HL-60 (cell line): ENCODE measurements around the gene RPAIN.

Source experiments
- DNase-seq, 2 experiments: peaks; one replicate each; pipeline ENCODE4 v3.0.0-alpha.2; 2010 to 2020; ENCODE audit warnings: low read depth in 1 of 2, low spot score in 1 of 2
- H3K27ac ChIP-seq: fragments of 250-450 bp; sonication (Bioruptor Pico); replicated peaks from 2 replicates; pipeline ENCODE4 v1.5.1; 2020; ENCODE audit warnings: mild to moderate bottlenecking, moderate library complexity
- H3K27me3 ChIP-seq: fragments of 250-450 bp; sonication (Bioruptor Pico); 2 replicates; pipeline ENCODE4 v1.5.1; 2021; ENCODE audit warnings: mild to moderate bottlenecking, moderate library complexity; ENCODE audit not compliant: insufficient read depth, poor library complexity, severe bottlenecking
- H3K4me3 ChIP-seq: replicated peaks from 2 replicates; pipeline ENCODE4 v1.5.1; 2011; ENCODE audit warnings: mild to moderate bottlenecking, control low read depth, low read length; ENCODE audit not compliant: insufficient read depth
- GABPA ChIP-seq: IDR thresholded peaks from 2 replicates; pipeline ENCODE4 v1.6.1; 2012; ENCODE audit warnings: low read depth
- POLR2AphosphoS5 ChIP-seq: IDR thresholded peaks from 2 replicates; pipeline ENCODE4 v1.6.1; 2012; ENCODE audit warnings: low read depth
- SPI1 ChIP-seq: IDR thresholded peaks from 2 replicates; pipeline ENCODE4 v1.6.1; 2012; ENCODE audit warnings: low read depth, mild to moderate bottlenecking, borderline replicate concordance
- TF ChIP-seq, protein P1 (sequence below): IDR thresholded peaks from one replicate; pipeline ENCODE4 v1.5.1; 2011; ENCODE audit warnings: low read length, control low read depth, inconsistent platforms; ENCODE audit not compliant: insufficient read depth
- TF ChIP-seq, protein P2 (sequence below): IDR thresholded peaks from 2 replicates; pipeline ENCODE4 v1.6.1; 2012; ENCODE audit warnings: low read depth; ENCODE audit not compliant: insufficient replicate concordance

Gene RPAIN

DNA sequence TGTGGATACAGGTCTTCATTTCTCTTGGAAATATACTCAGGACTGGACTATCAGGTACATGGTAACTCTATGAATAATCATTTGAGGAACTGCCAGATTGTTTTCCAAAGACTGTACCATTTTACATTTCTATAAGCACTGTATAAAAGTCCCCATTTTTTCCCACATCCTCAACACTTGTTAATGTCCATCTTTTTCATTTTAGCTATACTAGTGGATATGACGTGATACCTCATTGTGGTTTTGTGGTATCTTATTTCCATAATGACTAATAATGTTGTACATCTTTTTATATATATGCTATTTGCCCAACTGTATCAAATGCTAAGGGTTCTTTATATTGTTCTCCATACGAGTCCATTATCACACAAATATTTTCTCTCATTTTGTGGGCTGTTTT, 23.4 kb upstream of the RPAIN start:
- no peak for TF ChIP-seq POLR2AphosphoS5
- TF ChIP-seq, protein P1, sequence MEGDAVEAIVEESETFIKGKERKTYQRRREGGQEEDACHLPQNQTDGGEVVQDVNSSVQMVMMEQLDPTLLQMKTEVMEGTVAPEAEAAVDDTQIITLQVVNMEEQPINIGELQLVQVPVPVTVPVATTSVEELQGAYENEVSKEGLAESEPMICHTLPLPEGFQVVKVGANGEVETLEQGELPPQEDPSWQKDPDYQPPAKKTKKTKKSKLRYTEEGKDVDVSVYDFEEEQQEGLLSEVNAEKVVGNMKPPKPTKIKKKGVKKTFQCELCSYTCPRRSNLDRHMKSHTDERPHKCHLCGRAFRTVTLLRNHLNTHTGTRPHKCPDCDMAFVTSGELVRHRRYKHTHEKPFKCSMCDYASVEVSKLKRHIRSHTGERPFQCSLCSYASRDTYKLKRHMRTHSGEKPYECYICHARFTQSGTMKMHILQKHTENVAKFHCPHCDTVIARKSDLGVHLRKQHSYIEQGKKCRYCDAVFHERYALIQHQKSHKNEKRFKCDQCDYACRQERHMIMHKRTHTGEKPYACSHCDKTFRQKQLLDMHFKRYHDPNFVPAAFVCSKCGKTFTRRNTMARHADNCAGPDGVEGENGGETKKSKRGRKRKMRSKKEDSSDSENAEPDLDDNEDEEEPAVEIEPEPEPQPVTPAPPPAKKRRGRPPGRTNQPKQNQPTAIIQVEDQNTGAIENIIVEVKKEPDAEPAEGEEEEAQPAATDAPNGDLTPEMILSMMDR: no peak
- TF ChIP-seq, protein P2, sequence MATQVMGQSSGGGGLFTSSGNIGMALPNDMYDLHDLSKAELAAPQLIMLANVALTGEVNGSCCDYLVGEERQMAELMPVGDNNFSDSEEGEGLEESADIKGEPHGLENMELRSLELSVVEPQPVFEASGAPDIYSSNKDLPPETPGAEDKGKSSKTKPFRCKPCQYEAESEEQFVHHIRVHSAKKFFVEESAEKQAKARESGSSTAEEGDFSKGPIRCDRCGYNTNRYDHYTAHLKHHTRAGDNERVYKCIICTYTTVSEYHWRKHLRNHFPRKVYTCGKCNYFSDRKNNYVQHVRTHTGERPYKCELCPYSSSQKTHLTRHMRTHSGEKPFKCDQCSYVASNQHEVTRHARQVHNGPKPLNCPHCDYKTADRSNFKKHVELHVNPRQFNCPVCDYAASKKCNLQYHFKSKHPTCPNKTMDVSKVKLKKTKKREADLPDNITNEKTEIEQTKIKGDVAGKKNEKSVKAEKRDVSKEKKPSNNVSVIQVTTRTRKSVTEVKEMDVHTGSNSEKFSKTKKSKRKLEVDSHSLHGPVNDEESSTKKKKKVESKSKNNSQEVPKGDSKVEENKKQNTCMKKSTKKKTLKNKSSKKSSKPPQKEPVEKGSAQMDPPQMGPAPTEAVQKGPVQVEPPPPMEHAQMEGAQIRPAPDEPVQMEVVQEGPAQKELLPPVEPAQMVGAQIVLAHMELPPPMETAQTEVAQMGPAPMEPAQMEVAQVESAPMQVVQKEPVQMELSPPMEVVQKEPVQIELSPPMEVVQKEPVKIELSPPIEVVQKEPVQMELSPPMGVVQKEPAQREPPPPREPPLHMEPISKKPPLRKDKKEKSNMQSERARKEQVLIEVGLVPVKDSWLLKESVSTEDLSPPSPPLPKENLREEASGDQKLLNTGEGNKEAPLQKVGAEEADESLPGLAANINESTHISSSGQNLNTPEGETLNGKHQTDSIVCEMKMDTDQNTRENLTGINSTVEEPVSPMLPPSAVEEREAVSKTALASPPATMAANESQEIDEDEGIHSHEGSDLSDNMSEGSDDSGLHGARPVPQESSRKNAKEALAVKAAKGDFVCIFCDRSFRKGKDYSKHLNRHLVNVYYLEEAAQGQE: no peak
- TF ChIP-seq SPI1: no peak
- TF ChIP-seq GABPA: no peak
- no peaks in the 10 kb centered on the region for H3K27me3 ChIP-seq
- no peak overlapping the region for H3K4me3 ChIP-seq
- no peak overlapping the region for H3K27ac ChIP-seq
- no peak for DNase-seq

DNA sequence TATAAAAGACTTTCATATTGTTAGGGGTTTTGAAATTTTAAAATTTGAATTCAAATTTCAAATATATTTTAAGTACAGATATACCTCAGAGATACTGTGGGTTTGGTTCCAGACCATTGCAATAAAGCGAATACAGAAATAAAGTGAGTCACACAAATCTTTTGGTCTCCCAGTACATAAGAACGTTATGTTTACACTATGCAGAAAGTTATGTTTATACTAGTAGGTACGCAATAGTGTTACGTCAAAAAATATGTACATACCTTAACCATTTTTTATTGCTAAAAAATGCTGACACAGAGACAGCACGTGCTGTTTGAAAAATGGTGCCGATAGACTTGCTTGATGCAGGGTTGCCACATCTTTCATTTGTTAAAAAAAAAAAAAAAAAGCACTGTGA, 20.2 kb upstream of the RPAIN start:
- Histone ChIP-seq H3K27me3 (no peaks in the 10 kb centered on the region), H3K4me3 (no peak overlapping the region), H3K27ac (no peak overlapping the region)
- no peak for DNase-seq
- TF ChIP-seq POLR2AphosphoS5: no peak
- TF ChIP-seq, protein P1: no peak
- TF ChIP-seq, protein P2: no peak
- no peak for TF ChIP-seq GABPA
- no peak for TF ChIP-seq SPI1

GRCh38 chr17:5405400-5405799, 14.6 kb upstream of the RPAIN start:
- Histone ChIP-seq H3K27ac (no peak overlapping the region), H3K4me3 (no peak overlapping the region), H3K27me3 (no peaks in the 10 kb centered on the region)
- TF ChIP-seq, protein P1: no peak
- TF ChIP-seq GABPA (no peak), POLR2AphosphoS5 (no peak), SPI1 (no peak)
- TF ChIP-seq, protein P2: no peak
- DNase-seq: no peak
